ENCODE data around the gene VGLL4. TPM values are rescaled to one million over a fixed set of nuclear protein-coding genes. Genes with fewer than 3 reads are reported as not detected.

Gene VGLL4
- total RNA-seq, 1 experiment from 2014 or later = 42.1 TPM

DNA sequence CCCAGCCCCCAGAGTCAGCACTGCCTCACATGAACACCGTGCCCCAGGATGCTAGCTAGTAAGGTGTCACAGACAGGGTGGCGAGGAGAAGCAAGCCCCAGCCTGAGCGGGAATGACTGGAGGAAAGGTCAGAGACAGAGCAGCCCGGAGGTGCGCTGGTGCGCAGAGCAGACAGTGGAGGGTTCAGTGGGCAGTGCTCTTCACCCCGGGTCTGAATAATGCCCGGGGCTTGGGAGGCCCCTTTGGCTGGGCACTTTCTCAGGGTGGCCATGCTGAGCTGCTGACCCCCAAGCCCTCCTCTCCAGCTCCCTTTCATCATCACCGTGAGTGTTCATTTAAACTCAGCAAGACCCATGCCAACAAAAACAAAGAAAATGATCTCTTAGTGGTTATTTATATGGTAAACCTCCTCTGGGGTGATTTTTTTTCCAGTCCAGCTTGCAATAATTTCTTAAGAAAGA, 110.8 kb downstream of the VGLL4 start:
- no peaks in the 10 kb centered on the region for H3K23me2 ChIP-seq (ENCODE audit: insufficient read length, low read depth, low read length, poor library complexity, severe bottlenecking)
- peaks cover 9 to 12% of the 10 kb centered on the region in 2 experiments for H3K4me1 Mint-ChIP-seq
- H3K18ac ChIP-seq (ENCODE audit: insufficient read length, low read depth, low read length) = no peak overlapping the region
- H2BK15ac ChIP-seq (ENCODE audit: low read depth, low read length) = no peak overlapping the region
- no peak overlapping the region for H2AK5ac ChIP-seq (ENCODE audit: insufficient read length, low read length)
- no CpG with 5 or more reads among the region's 9 CpGs for WGBS (ENCODE audit: extremely low coverage, insufficient read length, low lambda C conversion rate)
- no peak overlapping the region for H3K14ac ChIP-seq (ENCODE audit: insufficient read depth, low read length)
- no peak overlapping the region for H4K8ac ChIP-seq (replicated peaks; ENCODE audit: insufficient read length, low read depth, low read length)
- H3K27me3 ChIP-seq (ENCODE audit: insufficient read depth, low read length) = no peaks in the 10 kb centered on the region
- H2BK120ac ChIP-seq (ENCODE audit: low read depth, low read length, poor library complexity, severe bottlenecking) = no peak overlapping the region
- TF ChIP-seq, protein P1, sequence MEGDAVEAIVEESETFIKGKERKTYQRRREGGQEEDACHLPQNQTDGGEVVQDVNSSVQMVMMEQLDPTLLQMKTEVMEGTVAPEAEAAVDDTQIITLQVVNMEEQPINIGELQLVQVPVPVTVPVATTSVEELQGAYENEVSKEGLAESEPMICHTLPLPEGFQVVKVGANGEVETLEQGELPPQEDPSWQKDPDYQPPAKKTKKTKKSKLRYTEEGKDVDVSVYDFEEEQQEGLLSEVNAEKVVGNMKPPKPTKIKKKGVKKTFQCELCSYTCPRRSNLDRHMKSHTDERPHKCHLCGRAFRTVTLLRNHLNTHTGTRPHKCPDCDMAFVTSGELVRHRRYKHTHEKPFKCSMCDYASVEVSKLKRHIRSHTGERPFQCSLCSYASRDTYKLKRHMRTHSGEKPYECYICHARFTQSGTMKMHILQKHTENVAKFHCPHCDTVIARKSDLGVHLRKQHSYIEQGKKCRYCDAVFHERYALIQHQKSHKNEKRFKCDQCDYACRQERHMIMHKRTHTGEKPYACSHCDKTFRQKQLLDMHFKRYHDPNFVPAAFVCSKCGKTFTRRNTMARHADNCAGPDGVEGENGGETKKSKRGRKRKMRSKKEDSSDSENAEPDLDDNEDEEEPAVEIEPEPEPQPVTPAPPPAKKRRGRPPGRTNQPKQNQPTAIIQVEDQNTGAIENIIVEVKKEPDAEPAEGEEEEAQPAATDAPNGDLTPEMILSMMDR (conservative IDR thresholded peaks at IDR 0.05) = no peak
- H3T11ph ChIP-seq (ENCODE audit: low read length) = no peak overlapping the region
- no peak overlapping the region for H3K4me2 ChIP-seq (ENCODE audit: insufficient read depth, insufficient read length, low read length)
- no peak overlapping the region; a peak in 1 of 7 replicates for H3K27ac Mint-ChIP-seq
- no peaks in the 10 kb centered on the region for H3K9me3 ChIP-seq (ENCODE audit: control insufficient read depth, low read depth, low read length)
- H3K79me1 ChIP-seq (ENCODE audit: insufficient read depth, low read depth, low read length, poor library complexity, severe bottlenecking) = no peaks in the 10 kb centered on the region
- no peak overlapping the region for H4K5ac ChIP-seq (ENCODE audit: insufficient read length, low read depth, low read length)
- H3K4me3 Mint-ChIP-seq = no peak overlapping the region
- no peak overlapping the region for H2AFZ ChIP-seq (ENCODE audit: low read length)
- no peaks in the 10 kb centered on the region for H4K20me1 ChIP-seq (ENCODE audit: control insufficient read depth, insufficient read depth, insufficient read length)
- DNase-seq = no peak
- no peak overlapping the region for H2BK5ac ChIP-seq (ENCODE audit: insufficient read length, low read length)
- no peak overlapping the region for H3K9ac ChIP-seq (ENCODE audit: extremely low read depth, insufficient read length, low read length)
- H2BK12ac ChIP-seq (ENCODE audit: insufficient read length, low read depth, low read length) = no peak overlapping the region
- H3K9me3 Mint-ChIP-seq = no peaks in the 10 kb centered on the region
- H3K4me1 ChIP-seq (ENCODE audit: insufficient read depth, low read length) = no peaks in the 10 kb centered on the region
- H3K36me3 Mint-ChIP-seq (ENCODE audit: insufficient read depth in 1 of 3, low read depth in 3 of 3) = no peaks in the 10 kb centered on the region
- H3K4ac ChIP-seq (ENCODE audit: low read depth, low read length) = no peak overlapping the region
- no peak overlapping the region for H2BK20ac ChIP-seq (ENCODE audit: low read depth, low read length, poor library complexity, severe bottlenecking)
- no peak overlapping the region for H3K56ac ChIP-seq (ENCODE audit: insufficient read length, low read depth, low read length)
- H3K27ac ChIP-seq (ENCODE audit: insufficient read length, low read depth, low read length) = no peak overlapping the region
- no peak overlapping the region for H3K23ac ChIP-seq (ENCODE audit: insufficient read length, low read depth, low read length)
- H4K91ac ChIP-seq (ENCODE audit: insufficient read length, low read depth, low read length) = no peak overlapping the region
- no peaks in the 10 kb centered on the region for H3K79me2 ChIP-seq (ENCODE audit: insufficient read depth, low read length)
- H3K27me3 Mint-ChIP-seq (ENCODE audit: low read depth) = no peaks in the 10 kb centered on the region

All from H9 (cell line).